NCI-H1436 (cell line): Measurements from ENCODE around the gene SLC22A1.
A peak's percentile ranks its signal among the peaks of the same experiment; 100 is the strongest.
"Not testable (repeated sequence)": the region's sequence is repeated elsewhere in the genome, so short reads cannot be mapped to it uniquely, and the experiment has no call there.

Source experiments
- DNase-seq: peaks from one replicate; lab custom pipeline; 2025; lab: John Stamatoyannopoulos, UW

The SLC22A1 gene

DNA sequence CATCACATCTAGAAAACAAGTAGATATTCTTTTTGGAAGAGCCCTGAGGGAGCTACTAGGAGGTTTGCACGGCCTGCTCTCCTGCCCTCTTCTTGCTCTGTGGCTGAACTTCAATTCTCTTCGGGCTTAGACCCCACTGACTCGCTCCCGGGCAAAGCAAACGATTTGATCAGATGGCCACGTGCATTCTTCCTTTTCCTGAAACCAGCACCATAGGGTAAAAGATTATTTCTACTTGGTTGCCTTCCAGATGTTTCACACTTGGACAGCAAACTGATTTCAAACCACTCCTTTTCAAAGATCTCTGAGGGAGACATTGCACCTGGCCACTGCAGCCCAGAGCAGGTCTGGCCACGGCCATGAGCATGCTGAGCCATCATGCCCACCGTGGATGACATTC, at the start of gene SLC22A1:
SLC22A1 (plus strand) TSS at position 258 of the 400 bp plus-strand sequence; CDS start at position 379, 121 bp downstream.
- no peak for DNase-seq

DNA sequence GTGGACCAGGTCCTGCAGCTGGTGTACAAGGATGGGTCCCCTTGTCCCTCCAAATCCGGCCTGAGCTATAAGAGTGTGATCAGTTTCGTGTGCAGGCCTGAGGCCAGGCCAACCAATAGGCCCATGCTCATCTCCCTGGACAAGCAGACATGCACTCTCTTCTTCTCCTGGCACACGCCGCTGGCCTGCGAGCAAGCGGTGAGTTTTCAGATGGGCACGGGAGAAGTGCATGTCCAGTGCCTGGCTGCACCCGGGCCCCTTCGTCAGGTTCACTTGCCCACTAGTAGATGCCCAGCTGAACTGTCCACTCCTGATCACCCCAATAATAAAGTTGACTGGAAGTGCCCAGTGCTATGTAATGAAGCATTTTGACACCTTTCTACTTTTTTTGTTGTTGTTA, 48.3 kb upstream of the SLC22A1 start:
- DNase-seq: no peak

DNA sequence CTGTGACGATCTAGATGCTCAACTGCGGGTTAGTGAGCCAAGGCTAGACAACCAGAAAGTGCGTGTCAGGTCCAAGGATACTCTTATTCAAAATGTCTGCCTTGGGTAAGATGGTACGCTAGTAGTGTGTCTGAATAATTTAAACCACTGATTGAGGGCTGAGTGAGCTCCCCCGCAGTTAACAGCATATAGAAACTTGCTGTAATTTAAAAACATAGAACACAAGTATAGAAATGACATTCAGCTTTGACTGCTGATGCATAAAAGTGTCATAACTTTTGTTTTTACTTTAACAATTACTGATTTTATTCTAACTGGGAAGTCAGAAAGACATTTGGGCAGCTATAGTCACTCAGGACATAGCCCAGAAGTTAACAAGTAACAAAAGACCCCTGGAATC, 45.6 kb upstream of the SLC22A1 start:
- DNase-seq: no peak

DNA sequence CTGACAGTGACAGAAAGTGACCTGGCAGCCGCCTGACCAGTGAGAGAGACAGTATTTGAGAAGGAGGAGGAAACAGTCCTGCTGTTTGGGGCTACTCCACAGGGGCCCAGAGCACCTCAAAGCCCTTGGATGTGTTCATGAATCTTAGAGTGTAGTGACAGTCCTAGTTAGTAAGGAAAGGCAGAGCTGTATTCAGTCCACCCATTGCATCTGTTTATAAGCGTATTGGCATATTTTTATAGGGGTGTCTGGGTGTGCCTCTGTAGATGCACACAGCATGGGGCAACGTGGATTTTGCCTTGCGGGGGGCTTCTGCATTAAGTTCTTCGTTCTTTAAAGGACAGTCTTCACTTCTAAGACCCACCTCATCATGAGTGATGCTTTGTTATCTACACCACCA, 44.6 kb upstream of the SLC22A1 start:
- DNase-seq: no peak

DNA sequence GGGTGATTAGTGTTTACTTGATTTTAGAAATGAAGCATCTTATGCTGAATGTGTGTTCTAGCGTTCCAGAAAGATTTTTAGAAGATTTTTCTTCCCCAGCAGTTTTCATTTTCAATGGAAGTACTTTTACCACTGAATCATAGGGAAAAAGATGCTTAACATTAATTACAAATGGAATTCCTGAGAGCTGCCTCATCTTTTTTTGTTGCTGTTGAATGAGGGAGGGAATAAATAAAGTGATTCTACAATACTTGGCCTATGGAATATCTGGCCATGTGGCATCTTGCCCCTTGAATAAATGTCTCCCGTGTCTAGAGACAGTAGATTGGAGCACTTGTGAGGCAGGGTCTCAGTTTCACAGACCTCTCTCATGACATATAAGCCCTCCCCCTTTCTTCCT, 44.1 kb upstream of the SLC22A1 start:
- no peak for DNase-seq

DNA sequence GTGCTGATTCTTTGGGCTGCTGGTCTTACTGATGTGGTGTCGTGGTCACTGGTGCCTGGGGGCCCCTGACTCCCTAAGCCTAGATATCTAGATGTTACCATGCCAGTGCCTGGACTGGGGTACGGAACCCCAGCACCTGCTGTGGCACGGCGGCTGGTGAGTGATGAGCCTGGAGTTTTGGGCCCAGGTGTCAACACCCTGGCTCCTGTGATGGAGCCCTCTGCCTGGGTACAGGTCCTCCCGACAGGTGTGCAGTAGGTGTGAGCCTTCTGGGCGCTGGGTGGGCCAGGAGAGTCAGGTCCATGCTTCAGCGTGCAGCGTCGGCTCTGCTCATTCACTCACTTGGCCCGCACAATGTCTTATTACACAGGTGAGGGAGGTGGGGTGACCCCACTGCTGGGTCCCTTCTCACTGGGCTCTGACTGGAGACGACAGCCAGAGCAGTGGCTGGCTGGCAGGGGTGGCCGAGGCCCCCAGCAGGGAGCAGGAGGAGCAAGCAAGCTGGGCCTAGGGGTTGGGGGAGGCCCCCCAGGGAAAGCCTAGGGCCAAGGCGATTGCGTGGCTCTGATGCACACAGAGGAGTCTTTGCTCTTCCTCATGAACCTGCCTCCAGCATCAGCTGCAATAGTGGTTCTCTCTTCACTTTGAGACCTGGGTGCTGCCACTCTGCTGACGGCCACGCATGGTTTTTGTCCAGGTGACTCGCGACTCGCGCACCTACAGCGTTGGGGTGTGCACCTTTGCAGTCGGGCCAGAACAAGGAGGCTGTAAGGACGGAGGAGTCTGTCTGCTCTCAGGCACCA, 42.5 kb upstream of the SLC22A1 start:
- no peak for DNase-seq

DNA sequence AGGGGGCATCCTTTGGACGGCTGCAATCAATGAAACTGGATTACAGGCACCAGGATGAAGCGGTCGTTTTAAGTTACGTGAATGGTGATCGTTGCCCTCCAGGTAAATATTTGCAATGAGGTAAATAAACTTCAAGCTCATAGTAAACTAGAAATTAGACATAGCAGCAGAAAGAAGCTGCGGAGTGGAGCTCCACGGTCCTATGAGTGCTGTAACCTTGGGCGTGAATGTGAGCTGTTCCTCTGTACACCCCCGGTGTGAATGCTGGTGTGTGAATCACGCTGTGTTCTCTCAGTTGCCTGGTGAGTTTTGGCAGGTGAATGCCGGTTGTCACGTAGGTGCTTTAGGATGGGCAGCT, 42.0 kb upstream of the SLC22A1 start:
- DNase-seq: no peak

DNA sequence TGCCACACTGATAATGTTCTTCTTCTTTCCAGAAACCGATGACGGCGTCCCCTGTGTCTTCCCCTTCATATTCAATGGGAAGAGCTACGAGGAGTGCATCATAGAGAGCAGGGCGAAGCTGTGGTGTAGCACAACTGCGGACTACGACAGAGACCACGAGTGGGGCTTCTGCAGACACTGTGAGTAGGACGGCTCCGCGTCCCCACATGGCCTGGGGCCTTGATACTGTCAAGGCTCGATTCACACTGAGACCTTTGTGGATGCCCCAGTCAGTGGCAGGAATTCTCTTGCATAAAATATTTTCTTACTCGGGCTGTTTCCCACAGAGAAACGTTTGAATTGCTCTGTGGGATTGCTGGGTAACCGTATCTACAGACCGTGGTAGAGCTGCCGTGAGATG, 41.5 kb upstream of the SLC22A1 start:
- DNase-seq: no peak

DNA sequence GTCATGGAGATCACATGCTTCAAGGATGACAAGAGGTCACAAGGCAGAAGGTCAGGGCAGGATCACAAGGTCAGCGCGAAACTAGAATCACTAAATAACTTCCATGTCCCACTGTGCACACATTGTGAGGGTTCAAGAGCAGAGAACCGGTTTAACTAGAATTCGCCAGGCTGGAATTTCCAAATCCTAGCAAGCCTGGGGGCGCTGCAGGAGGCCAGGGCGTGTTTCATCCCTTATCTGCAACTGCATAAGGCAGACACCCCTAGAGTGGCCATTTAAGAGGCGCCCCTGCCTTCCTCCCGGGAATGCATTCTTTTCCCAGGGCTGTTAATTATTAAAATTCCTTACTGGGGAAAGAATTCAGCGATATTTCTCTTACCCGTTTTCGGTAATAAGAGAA, 40.2 kb upstream of the SLC22A1 start:
- DNase-seq: no peak

DNA sequence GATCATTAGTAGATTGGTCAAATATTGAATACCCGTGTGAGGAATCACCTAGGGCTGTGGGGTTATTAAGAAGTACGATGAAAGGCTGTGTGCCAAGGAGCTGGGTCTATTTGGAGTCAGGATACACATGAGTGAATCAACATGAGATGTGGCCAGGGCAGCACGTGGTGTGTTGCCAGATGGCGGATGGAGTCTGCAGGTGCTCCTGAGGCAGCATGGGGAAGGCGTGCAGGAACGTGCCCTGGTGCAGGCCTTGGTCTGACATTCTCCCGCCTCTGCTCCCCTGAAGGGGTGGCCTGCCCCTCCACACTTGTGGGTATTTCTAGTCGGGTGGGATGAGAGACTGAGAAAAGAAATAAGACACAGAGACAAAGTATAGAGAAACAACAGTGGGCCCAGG, 39.0 kb upstream of the SLC22A1 start:
- no peak for DNase-seq

DNA sequence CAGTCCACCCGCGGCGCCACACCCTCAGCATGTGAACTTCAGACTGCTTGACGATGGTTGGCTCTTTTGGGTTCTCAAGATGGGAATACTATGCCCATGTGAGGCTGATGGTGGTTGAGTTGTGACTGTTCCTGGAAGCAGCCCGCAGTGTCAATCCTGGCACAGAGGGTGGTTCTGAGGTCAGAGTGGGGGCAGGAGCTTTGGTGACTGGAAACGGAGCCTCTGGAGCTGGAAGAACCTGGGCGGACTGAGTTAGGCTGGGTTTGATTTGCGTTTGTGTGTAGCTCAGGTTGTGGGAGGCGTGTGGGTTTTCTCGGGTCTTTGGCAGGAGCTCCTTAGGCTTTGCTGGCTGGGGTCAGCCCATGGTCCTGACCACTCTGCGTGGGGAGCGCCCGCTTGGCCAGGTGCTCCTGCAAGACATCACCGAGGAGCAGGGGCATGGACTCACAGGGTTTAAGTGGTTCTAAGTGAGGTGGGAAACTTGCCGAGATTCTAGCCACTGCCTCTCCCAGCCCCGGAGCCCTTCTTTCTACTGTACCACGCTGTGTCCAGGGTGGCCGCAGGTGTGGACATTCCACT, 37.3 kb upstream of the SLC22A1 start:
- no peak for DNase-seq

DNA sequence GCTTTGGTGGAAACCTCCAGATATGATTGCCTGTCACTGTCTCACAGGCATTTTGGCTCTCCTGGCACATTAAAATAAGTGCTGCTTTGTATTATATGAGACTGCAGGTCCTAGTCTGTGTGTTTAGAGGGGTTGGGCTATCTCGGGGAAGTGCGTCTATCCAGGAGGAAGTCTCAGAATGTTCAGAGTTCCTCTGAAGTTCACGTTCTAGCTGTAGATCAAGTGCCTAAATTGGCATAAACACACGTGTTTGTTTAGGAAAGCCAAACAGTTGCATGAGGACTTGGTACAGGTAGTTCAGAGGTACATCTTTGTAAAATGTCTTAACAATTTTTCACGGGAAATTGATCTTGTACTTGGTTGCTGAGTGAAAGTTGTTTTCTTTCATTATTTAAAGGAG, 36.4 kb upstream of the SLC22A1 start:
- DNase-seq: no peak

DNA sequence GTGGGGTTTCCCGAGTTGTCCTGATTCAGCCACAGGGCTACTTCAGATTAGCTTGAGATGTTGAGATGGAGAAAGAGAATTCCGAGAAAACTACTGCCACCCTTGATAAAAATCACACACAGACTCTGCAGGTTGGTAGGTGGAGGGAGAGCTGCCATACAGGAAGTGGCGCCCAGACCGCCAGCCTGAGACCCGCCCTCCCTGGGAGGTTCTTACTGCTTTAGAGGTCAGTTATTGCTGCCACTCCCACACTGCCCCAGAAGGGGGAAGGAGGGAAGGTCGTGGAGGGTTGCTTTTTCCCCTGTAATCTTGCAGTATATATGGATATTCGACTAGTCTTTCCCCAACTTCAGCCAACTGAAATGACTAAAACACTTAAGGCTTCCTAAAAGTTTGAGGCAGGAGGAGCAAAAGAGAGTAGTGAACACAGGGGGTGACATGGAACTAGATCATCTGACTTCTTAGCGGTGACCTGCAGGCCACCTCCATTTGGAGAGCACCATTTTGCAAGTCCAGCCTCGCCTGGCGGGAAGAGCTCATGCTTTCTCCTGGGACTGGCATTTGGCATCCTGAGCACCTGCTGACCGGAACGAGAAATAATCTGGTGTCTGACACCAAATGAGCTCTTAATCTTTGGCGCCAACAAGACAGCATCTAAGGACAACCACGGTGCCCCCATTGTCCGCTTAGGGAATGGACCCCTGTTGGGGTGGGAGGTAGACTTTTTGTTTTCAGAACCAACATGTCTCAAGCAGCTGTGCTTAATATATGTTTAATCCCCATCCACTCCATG, 35.7 kb upstream of the SLC22A1 start:
- DNase-seq: no peak

DNA sequence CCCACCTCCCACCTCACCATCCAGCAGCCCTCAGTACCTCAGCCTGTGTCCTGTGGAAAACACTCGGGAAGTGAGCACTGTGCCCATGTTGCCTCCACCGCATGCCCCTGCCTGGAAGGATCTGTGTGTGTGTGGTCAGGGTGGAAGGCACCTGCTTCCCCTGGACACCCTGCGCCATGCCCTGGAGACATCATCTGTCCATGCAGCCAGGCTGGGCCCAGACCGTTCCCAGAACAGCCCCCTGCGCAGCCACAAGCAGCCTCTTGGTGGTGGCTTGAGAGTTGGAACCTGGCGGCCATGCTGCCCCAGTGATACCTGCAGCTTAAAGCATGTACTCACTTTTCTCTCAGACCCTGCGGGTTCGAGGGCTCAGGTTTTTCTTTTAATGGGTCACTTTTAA, 34.9 kb upstream of the SLC22A1 start:
- DNase-seq: no peak

DNA sequence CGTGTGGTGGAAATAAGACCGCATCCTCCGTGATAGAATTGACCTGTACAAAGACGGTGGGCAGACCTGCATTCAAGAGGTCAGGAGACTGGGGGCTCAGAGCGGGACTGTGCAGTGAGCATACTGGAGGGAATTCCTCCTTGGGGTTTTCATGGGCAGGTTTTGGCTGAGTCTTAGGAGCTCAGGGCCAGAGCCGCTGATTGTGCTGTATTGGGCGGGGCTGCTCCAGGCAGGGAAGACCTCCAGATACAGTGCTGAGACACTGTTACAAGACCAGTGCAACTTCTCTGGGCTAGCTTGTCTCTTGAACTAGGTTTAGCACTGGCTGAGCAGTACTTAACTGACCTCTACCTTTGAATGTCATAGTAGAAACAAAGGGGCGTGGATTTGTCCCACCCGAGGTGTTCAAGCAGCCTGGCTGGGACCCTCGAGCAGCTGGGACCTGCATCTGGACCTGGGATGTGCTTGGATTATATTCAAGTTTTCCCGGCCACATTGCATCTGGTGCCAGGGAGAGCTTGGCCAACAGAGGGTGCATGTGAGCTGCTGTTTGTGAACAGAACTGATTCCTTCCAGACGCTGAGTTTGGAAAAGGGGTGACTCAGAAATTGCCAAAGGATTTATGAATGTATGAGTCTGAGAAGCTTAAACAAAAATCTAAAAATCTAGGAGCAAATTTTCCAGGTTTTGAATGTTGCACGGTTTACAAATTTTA, 33.4 kb upstream of the SLC22A1 start:
- peak; percentile 5 for DNase-seq

DNA sequence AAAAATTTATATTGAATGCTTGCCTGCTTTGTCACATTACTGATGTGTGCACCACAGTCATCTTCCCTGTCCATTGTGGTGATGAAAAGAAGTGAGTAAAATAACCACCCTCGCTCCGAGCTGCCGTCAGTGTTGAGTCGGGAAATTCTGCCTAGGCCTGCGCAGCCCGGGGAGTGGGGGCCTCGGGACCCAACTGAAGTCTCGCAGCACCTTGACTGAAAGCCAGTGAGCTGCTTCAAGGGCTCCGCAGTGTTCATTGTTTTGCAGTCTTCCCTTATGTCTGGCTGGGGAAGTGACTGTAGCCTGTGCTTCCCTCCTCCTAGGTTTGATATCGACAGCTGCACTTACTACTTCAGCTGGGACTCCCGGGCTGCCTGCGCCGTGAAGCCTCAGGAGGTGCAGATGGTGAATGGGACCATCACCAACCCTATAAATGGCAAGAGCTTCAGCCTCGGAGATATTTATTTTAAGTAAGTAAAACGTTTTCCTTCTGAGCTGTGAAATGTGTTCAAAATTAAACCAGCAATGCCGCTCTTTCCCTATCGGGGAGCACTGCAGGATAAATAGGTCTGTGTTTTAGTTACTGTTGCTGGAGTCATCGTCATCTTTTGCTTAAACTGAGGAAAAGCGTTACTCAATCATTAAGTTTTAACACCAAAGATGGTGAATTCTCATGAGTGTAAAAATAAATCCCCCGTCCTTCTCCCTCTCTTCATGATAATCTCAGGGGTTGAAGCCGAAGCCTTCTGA, 32.7 kb upstream of the SLC22A1 start:
- no peak for DNase-seq

DNA sequence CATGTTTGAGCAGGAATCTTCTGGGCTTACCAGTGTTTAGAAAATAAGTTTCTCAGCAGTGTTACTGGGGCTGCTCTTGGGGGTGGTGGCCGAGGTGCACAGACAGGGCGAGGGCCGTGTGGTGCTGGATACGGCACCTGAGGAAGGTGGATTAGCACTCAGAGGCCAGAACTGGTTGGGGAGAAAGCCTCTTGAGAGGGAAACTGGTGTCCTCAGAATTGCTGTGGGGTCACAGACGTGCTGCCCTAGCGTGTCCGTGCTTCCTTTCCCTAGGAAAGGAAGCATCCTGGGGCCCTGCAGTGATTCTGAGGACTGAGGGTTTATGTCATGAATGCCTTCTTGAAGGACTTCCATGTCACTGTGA, 32.1 kb upstream of the SLC22A1 start:
- no peak for DNase-seq

DNA sequence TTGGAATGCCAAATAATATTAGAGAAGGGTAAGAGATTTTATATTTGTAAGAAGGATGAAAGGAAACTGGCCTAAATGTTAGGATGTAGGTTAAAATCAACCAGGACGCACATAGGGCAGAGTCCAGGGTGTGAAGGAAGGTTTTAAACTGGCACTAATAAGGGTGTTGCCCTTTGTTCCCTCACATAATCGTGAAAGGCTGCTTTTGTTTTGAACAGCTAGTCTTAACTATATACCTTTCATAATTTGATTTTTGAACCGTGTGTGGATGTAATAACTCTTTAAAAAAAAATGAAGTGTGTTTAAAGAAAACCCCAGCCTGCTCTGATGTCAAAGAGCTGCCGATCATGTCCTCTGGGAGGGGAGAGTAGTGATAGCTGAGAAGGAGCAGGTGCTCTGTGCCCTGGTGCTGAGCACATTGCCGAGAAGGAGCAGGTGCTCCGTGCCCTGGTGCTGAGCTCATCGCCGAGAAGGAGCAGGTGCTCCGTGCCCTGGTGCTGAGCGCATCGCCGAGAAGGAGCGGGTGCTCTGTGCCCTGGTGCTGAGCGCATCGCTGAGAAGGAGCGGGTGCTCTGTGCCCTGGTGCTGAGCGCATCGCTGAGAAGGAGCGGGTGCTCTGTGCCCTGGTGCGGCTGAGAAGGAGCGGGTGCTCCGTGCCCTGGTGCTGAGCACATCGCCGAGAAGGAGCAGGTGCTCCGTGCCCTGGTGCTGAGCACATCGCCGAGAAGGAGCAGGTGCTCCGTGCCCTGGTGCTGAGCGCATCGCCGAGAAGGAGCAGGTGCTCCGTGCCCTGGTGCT, 31.0 kb upstream of the SLC22A1 start:
- not testable (repeated sequence) for DNase-seq

DNA sequence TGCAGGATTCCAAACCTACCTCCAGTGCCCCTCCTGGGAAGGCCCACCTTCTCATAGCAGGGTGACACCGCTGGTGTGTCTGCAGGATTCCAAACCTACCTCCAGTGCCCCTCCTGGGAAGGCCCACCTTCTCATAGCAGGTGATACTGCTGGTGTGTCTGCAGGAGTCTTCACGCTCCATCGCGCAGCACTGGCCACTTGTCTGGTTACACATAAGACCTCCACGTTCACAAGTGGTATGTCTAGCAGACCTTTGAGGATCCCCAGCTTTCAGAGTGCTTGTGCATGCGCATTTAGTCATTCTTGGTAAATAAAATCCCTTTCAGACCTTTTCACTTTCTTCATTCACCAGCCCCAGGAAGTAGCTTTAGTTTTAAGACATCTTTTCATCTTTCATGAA, 29.4 kb upstream of the SLC22A1 start:
- not testable (repeated sequence) for DNase-seq

DNA sequence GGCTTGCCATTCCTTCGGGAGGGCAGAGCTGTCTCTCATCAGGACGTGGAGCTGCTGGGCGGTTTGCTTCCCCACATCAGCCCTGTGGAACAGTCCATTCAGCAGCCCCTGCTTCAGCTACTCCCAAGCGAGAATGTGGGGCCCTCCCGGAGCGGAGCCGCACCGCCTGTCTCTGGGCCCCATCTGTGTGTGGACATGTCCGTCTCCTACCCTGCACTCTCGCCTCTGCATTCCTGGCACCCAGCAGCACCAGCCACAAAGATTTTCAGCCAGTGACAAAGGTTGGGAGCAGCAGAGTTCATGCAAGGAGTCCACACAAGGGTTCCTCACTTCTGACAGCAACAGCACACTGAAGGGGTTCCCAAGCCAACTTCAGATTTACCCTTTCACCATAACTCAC, 29.0 kb upstream of the SLC22A1 start:
- no peak for DNase-seq

DNA sequence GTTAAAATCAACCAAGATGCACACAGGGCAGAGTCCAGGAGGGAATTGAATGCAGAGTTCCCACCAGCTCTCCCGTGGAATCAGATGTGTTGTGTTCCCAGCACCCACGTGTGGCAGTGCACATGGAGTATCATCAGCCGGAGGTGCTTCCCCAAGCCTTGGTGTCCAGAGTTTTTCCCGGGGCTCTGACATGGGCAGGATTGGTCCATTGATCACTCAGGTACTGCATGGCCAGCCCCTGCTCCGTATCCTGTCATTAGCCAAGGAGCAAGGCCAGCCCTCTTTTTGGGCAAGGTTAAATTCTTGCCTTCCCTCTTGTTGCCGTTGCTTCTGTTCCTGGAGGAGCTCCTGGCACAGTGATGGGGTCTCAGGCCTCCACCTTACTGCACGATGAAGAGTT, 28.6 kb upstream of the SLC22A1 start:
- no peak for DNase-seq
